Neuronal stem cell (in vitro differentiated cells): ENCODE data around the gene PAQR5.

ENCODE experiments used
- DNase-seq: peaks from one replicate; pipeline ENCODE4 v3.0.0-alpha.2; 2013; ENCODE audit warnings: low spot score
- H2AFZ ChIP-seq: one replicate; pipeline ENCODE4 v1.6.1; 2013; ENCODE audit warnings: mild to moderate bottlenecking, low read length, inconsistent platforms
- H2AK5ac ChIP-seq: 2 replicates; pipeline ENCODE4 v1.6.1; 2013; ENCODE audit warnings: low read depth, mild to moderate bottlenecking, inconsistent platforms, low read length, moderate library complexity, mixed read lengths
- H2BK120ac ChIP-seq: 2 replicates; pipeline ENCODE4 v1.6.1; 2013; ENCODE audit warnings: low read depth, mild to moderate bottlenecking, inconsistent platforms, low read length, moderate library complexity, mixed read lengths
- H2BK12ac ChIP-seq: one replicate; pipeline ENCODE4 v1.6.1; 2013; ENCODE audit warnings: low read length, inconsistent platforms
- H2BK15ac ChIP-seq: 2 replicates; pipeline ENCODE4 v1.6.1; 2013; ENCODE audit warnings: mild to moderate bottlenecking, low read length, inconsistent platforms, mixed read lengths
- H2BK5ac ChIP-seq: one replicate; pipeline ENCODE4 v1.6.1; 2013; ENCODE audit warnings: inconsistent platforms, mild to moderate bottlenecking, low read length, moderate library complexity
- H3K14ac ChIP-seq: one replicate; pipeline ENCODE4 v1.6.1; 2013; ENCODE audit warnings: low read length, inconsistent platforms
- H3K18ac ChIP-seq: 2 replicates; pipeline ENCODE4 v1.6.1; 2013; ENCODE audit warnings: low read length, inconsistent platforms
- H3K23ac ChIP-seq: 2 replicates; pipeline ENCODE4 v1.6.1; 2013; ENCODE audit warnings: low read depth, mild to moderate bottlenecking, mixed read lengths, low read length, inconsistent platforms; ENCODE audit not compliant: poor library complexity
- H3K27ac ChIP-seq: replicated peaks from 3 replicates; pipeline ENCODE4 v1.5.1; 2013; ENCODE audit warnings: low read length, inconsistent platforms
- H3K27me3 ChIP-seq, 3 experiments: 2 replicates each; pipeline ENCODE4 v1.6.1; 2013; ENCODE audit warnings: low read length in 3 of 3, mild to moderate bottlenecking in 2 of 3, inconsistent platforms in 1 of 3, low read depth in 1 of 3, mixed read lengths in 1 of 3, moderate library complexity in 1 of 3; ENCODE audit not compliant: control insufficient read depth in 3 of 3, insufficient read depth in 3 of 3
- H3K36me3 ChIP-seq, 2 donors: replicated peaks in 1 of 2; 2 replicates each; pipeline ENCODE4 v1.6.1; 2013; ENCODE audit warnings: low read length in 2 of 2; ENCODE audit not compliant: control insufficient read depth in 2 of 2, insufficient read depth in 2 of 2
- H3K4ac ChIP-seq: 2 replicates; pipeline ENCODE4 v1.6.1; 2013; ENCODE audit warnings: inconsistent platforms, mild to moderate bottlenecking, low read length, moderate library complexity
- H3K4me1 ChIP-seq, 2 donors: 1 replicate in 1 of 2; 2 replicates in 1 of 2; pipeline ENCODE4 v1.6.1; 2013; ENCODE audit warnings: low read length in 2 of 2, low read depth in 1 of 2; ENCODE audit not compliant: control insufficient read depth in 2 of 2, insufficient read depth in 1 of 2
- H3K4me2 ChIP-seq: one replicate; pipeline ENCODE4 v1.6.1; 2013; ENCODE audit warnings: mild to moderate bottlenecking, low read length, inconsistent platforms; ENCODE audit not compliant: insufficient read depth, poor library complexity, severe bottlenecking
- H3K4me3 ChIP-seq, 2 donors: 2 replicates each; pipeline ENCODE4 v1.5.1; 2013; ENCODE audit warnings: low read length in 2 of 2, mild to moderate bottlenecking in 2 of 2, inconsistent platforms in 1 of 2, moderate library complexity in 1 of 2
- H3K79me1 ChIP-seq: one replicate; pipeline ENCODE4 v1.6.1; 2013; ENCODE audit warnings: low read depth, mild to moderate bottlenecking, inconsistent platforms, low read length, moderate library complexity
- H3K9ac ChIP-seq: one replicate; pipeline ENCODE4 v1.6.1; 2013; ENCODE audit warnings: mild to moderate bottlenecking, low read depth, low read length, inconsistent platforms; ENCODE audit not compliant: poor library complexity
- H3K9me3 ChIP-seq, 2 donors: replicated peaks in 1 of 2; 2 replicates each; pipeline versions ENCODE3 to v1.6.1; 2013; ENCODE audit warnings: low read length in 2 of 2, mild to moderate bottlenecking in 2 of 2, inconsistent platforms in 1 of 2, low read depth in 1 of 2, mixed read lengths in 1 of 2, moderate library complexity in 1 of 2; ENCODE audit not compliant: control insufficient read depth in 2 of 2, insufficient read depth in 1 of 2
- H4K8ac ChIP-seq: one replicate; pipeline ENCODE4 v1.6.1; 2013; ENCODE audit warnings: low read depth, mild to moderate bottlenecking, inconsistent platforms, low read length, moderate library complexity
- H4K91ac ChIP-seq: one replicate; pipeline ENCODE4 v1.6.1; 2013; ENCODE audit warnings: low read length, low read depth, mild to moderate bottlenecking, inconsistent platforms; ENCODE audit not compliant: poor library complexity
- whole genome bisulfite sequencing, 2 donors: extraction: QIAGEN DNeasy Blood & Tissue Kit; methylation state at CpG; one replicate each; pipeline ENCODE4 v1.1.7; 2013; ENCODE audit warnings: missing lambda C conversion rate in 2 of 2, mixed read lengths in 1 of 2; ENCODE audit not compliant: insufficient read length in 2 of 2, insufficient replicate concordance in 1 of 2; ENCODE audit errors: extremely low coverage in 2 of 2; 5-methylcytosine and 5-hydroxymethylcytosine counted together

The PAQR5 gene

GRCh38 chr15:69328080-69328479 lies 29.4 kb downstream of the PAQR5 start:
- no peak overlapping the region for H2BK15ac ChIP-seq
- H4K91ac ChIP-seq: no peak overlapping the region
- no peak overlapping the region for H3K14ac ChIP-seq
- no peak overlapping the region for H3K18ac ChIP-seq
- no peak overlapping the region for H2AK5ac ChIP-seq
- H3K27ac ChIP-seq: no peak overlapping the region
- H2AFZ ChIP-seq: no peak overlapping the region
- H2BK5ac ChIP-seq: no peak overlapping the region
- no peak overlapping the region for H3K9ac ChIP-seq
- H2BK120ac ChIP-seq: no peak overlapping the region
- no peak overlapping the region for H3K4ac ChIP-seq
- H4K8ac ChIP-seq: no peak overlapping the region
- H3K4me3 ChIP-seq: no peak overlapping the region
- peaks cover 0 to 2% of the 10 kb centered on the region in 2 donors for H3K9me3 ChIP-seq
- H3K4me2 ChIP-seq: no peak overlapping the region
- no peaks in the 10 kb centered on the region for H3K36me3 ChIP-seq
- DNase-seq: no peak
- H2BK12ac ChIP-seq: no peak overlapping the region
- peaks cover 0 to 2% of the 10 kb centered on the region in 2 donors for H3K4me1 ChIP-seq
- H3K27me3 ChIP-seq: peaks cover 0 to 33% (median 0%) of the 10 kb centered on the region in 3 experiments
- H3K23ac ChIP-seq: no peak overlapping the region
- no CpG with 5 or more reads among the region's 1 CpG for whole genome bisulfite sequencing, 2 donors
- no peaks in the 10 kb centered on the region for H3K79me1 ChIP-seq

GRCh38 chr15:69328739-69329138 lies 30.0 kb downstream of the PAQR5 start:
- Histone ChIP-seq H2AFZ (no peak overlapping the region), H3K4ac (no peak overlapping the region), H4K8ac (no peak overlapping the region), H3K23ac (no peak overlapping the region), H3K18ac (no peak overlapping the region), H2BK5ac (no peak overlapping the region), H3K4me3 (peak overlapping the region in 1 of 2 donors; percentile 29), H3K9me3 (no peaks in the 10 kb centered on the region), H4K91ac (no peak overlapping the region), H3K4me1 (peaks cover 0 to 1% of the 10 kb centered on the region in 2 donors), H2BK120ac (no peak overlapping the region), H2AK5ac (peak overlapping the region; percentile 33), H3K27me3 (peaks cover 0 to 31% (median 0%) of the 10 kb centered on the region in 3 experiments), H3K14ac (no peak overlapping the region), H3K4me2 (no peak overlapping the region), H2BK12ac (no peak overlapping the region), H3K36me3 (no peaks in the 10 kb centered on the region), H3K9ac (no peak overlapping the region), H2BK15ac (no peak overlapping the region), H3K79me1 (no peaks in the 10 kb centered on the region), H3K27ac (no peak overlapping the region)
- WGBS, 2 donors: no CpG with 5 or more reads among the region's 8 CpGs
- no peak for DNase-seq

- Histone ChIP-seq H3K9ac (no peak overlapping the region), H3K27ac (no peak overlapping the region), H3K4me1 (no peaks in the 10 kb centered on the region), H4K8ac (no peak overlapping the region), H3K14ac (no peak overlapping the region), H3K79me1 (no peaks in the 10 kb centered on the region), H3K9me3 (no peaks in the 10 kb centered on the region), H2AFZ (no peak overlapping the region), H3K27me3 (peaks cover 0 to 3% (median 0%) of the 10 kb centered on the region in 3 experiments), H3K4me3 (no peak overlapping the region), H3K36me3 (no peaks in the 10 kb centered on the region), H2BK12ac (no peak overlapping the region), H2BK5ac (no peak overlapping the region), H4K91ac (no peak overlapping the region), H3K4ac (no peak overlapping the region), H2AK5ac (no peak overlapping the region), H3K18ac (no peak overlapping the region), H3K23ac (no peak overlapping the region), H2BK15ac (no peak overlapping the region), H2BK120ac (no peak overlapping the region), H3K4me2 (no peak overlapping the region)
- no CpG with 5 or more reads among the region's 1 CpG for WGBS, 2 donors
- no peak for DNase-seq
Measured at GRCh38 chr15:69337138-69337537, 38.4 kb downstream of the PAQR5 start.

- Histone ChIP-seq H3K4me3 (no peak overlapping the region), H3K23ac (no peak overlapping the region), H3K18ac (no peak overlapping the region), H3K9ac (no peak overlapping the region), H4K8ac (no peak overlapping the region), H3K4ac (no peak overlapping the region), H3K79me1 (no peaks in the 10 kb centered on the region), H3K27me3 (peaks cover 0 to 12% (median 0%) of the 10 kb centered on the region in 3 experiments), H3K9me3 (no peaks in the 10 kb centered on the region), H3K36me3 (no peaks in the 10 kb centered on the region), H2BK5ac (no peak overlapping the region), H2AFZ (no peak overlapping the region), H4K91ac (no peak overlapping the region), H3K14ac (no peak overlapping the region), H2AK5ac (no peak overlapping the region), H2BK15ac (no peak overlapping the region), H3K27ac (no peak overlapping the region), H2BK12ac (no peak overlapping the region), H3K4me2 (no peak overlapping the region), H3K4me1 (peaks cover 0 to 4% of the 10 kb centered on the region in 2 donors), H2BK120ac (no peak overlapping the region)
- DNase-seq: no peak
- WGBS, 2 donors: no CpG with 5 or more reads among the region's 8 CpGs
Measured at GRCh38 chr15:69338535-69339213, 40.0 kb downstream of the PAQR5 start.
